ENCODE data around the gene MFAP3.

- TF ChIP-seq YY1 (IDR thresholded peaks at IDR 0.05; ENCODE audit: insufficient read depth, insufficient read length) (no peak), ZNF274 (IDR thresholded peaks at IDR 0.05; ENCODE audit: low read depth, low read length) (no peak), SUZ12 (IDR thresholded peaks at IDR 0.05; ENCODE audit: extremely low read depth, insufficient read depth, insufficient read length) (no peak)
Measured at GRCh38 chr5:154002511-154003020, 36.2 kb upstream of the MFAP3 start.
